T-helper 9 cell (primary cell): ENCODE measurements around the gene YPEL1.
A peak's percentile ranks its signal among the peaks of the same experiment; 100 is the strongest.
"Not testable (repeated sequence)": the region's sequence is repeated elsewhere in the genome, so short reads cannot be mapped to it uniquely, and the experiment has no call there.

Experiments
- DNase-seq: peaks from one replicate; pipeline ENCODE4 v3.0.0-alpha.2; 2020

Gene YPEL1

DNA sequence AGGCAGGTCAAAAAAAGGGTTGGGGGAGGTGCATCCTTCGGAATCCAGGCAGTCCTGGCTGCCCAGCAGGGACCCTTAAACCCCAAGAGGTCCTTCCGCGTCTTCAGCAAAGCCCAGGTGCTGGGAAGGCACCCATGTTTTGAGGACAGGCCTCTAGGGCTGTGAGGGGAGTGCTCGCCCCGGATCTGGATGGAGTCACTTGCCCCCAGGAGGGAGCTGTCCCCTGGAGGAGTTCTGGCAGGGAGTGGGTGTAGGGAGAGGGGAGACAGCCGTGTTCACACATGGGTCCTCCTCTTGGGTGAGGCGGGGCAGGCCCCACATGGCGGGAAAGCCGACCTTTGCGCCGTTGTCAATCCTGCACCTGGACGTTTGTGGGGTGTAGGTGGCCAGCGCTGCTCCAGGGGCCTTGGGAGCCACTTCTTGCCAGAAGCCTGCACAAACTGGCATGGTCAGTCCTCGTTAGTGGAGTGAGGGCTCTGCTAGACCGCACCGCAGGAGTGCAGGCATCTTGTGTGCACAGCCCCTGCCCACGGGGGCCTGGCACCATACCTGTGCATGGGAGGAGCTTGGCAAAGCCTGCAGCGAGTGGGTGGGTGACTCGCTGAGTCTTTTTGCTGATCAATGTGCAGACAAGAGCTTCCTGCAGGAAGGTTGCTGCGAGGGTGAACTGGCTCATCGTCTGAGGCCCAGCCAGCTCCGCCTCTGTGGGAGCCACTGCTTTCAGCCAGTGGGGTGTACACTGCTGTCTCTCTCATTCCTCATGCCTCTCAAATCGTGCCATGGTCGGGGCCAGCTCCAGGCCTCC is 53.8 kb downstream of the YPEL1 start:
- DNase-seq, result no peak

DNA sequence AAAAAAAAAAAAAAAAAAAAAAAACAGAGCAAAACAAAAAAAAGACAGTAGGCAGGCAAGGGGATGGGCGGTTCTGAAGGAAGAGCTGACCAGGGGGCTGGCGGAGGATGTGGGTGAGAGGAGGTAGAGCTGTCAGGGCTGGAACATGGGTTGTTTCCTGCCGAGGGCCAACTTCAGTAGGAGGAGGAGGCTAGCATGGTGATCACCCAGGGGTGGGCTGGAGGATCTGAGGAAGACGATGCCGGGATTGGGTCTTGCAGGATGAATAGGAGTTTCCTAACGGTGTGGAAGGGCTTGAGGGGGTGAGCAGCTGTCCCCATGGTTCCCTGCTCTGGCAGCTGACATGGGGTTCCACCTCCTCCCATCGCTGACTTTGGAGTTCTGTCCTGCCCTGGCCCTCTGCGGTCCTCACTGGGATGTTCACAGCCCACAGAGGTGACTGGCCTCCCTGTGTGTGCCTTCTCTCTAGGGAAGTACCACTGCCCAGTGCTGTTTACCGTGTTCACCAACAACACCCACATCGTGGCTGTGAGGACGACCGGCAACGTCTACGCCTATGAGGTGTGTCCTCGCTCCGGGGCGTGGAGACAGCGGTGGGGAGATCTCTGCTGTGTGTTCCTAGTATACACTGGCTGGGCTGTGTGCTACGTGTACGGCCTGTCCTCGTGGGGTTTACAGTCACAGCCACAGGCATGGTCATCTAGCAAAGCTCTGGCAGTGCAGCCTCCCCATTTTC is 54.6 kb downstream of the YPEL1 start:
- DNase-seq, result no peak

DNA sequence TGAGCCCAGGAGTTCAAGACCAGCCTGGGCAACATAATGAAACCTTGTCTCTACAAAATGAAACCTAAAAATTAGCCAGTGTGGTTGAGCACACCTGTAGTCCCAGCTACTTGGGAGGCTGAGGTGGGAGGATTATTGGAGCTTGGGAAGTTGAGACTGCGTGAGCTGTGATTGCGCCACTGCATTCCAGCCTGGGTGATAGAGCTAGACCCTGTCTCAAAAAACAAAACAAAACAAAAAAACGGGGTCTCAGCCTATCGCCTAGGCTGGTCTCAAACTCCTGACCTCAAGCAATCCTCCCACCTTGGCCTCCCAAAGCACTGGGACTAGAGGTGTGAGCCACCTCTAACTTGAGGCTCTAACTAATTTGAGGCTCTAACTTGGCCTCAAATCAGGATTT is 56.2 kb downstream of the YPEL1 start:
- DNase-seq, result no peak

DNA sequence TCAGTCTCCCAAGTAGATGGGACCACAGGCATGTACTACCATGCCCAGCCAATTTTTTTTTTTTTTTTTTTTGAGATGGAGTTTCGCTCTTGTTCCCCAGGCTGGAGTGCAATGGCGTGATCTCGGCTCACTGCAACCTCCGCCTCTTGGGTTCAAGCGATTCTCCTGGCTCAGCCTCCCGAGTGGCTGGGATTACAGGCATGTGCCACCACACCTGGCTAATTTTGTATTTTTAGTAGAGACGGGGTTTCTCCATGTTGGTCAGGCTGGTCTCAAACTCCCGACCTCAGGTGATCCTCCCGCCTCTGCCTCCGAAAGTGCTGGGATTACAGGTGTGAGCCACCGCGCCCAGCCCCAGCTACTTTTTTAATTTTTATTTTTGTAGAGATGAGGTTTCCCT is 56.8 kb downstream of the YPEL1 start:
- not testable (repeated sequence) for DNase-seq

DNA sequence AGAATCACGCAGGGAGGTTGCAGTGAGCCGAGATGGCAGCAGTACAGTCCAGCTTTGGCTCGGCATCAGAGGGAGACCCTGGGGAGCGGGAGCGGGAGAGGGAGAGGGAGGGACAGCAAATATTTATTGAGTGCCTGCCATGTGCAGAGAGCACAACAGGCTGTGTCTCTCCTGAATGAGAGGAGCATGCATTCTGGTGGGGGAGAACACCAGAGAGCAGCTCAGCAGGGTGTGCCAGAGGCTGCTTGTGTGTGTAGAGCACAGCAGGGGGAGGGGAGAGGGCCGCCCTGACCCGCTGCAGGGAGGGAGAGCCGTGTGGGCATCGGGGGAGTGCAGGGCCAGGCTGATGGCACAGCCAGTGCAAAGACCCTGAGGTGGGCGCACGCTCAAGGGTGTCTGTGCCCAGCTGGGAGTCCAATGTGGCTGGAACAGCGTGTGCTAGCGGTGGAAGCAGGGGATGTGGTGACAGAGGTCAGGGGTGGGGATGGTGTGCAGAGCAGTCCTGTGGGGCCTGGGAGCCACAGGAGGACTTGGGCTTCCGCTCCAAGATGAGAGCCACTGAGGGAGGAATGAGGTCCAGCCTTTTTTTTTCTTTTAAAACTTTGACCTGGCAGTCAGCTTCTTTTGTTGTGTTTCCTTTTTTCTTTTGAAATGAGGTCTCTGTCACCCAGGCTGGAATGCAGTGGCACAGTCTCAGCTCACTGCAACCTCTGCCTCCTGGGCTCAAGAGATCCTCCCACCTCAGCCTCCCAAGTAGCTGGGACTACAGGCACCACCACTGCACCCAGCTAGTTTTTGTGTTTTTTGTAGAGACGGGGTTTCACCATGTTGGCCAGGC is 57.8 kb downstream of the YPEL1 start:
- no peak for DNase-seq

DNA sequence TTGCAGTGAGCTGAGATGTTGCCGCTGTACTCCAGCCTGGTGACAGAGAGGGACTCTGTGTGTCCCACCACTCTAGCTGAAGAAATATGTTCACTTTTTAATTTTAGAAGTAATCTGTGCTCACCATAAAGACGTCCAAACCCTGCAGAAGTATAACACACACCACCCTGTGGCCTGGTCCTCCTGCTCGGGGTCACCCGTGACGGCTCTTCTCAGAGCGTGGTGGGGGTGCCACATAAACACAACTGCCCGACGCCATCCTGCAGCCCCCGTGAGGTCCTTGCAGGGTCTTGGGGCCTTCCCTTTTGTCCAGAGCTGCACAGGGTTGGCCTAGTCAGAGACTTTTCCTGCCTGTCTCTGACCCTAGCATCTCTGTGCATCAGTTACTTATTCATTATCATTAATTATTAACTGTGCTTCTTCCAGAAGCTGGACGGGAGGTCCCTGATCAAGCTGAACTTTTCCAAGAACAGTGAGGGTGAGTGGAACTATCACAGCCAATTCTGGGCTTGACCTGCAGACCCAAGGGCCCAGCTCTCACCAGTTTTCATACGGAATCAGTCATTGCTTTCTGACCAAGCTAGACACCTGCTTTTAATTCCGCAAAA is 60.9 kb downstream of the YPEL1 start:
- DNase-seq, result no peak

DNA sequence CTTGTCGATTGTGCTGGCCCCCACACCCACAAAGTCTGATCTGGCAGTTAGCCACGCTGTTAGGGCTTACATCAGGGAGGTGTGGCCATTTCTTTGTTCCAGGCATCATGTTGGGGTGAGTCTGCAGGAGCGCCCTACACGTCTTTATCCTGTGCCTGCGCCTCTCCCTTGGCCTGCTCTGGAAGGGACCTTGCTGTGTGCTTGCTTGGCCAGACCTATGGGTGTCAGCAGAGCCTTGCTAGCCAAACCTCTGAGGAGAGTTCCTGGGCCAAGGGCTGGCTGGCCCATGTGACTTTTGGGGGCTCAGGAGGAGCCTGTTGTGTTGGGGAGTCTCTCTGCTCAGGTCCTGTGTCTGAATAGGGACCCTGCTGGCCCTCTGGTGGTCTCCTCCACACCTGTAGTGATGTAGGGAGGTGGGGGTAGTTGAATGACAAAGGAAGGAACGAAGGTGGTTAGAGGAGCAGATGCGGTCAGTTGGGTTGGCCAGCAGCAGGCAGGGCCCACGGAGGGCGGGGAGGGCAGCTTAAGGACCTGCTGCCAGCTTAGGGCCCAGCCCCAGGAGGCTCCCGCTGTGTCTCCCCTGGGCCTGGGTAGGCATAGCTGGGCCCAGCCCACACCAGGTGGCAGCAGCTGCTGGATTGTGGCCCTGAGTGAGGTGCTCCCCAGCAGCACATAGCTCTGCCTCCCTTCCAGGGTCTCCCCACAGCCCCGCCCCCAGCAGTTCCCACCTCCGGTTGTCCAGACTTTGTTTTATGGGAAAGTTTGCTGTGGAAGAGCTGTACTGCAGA is 61.9 kb downstream of the YPEL1 start:
- no peak for DNase-seq

DNA sequence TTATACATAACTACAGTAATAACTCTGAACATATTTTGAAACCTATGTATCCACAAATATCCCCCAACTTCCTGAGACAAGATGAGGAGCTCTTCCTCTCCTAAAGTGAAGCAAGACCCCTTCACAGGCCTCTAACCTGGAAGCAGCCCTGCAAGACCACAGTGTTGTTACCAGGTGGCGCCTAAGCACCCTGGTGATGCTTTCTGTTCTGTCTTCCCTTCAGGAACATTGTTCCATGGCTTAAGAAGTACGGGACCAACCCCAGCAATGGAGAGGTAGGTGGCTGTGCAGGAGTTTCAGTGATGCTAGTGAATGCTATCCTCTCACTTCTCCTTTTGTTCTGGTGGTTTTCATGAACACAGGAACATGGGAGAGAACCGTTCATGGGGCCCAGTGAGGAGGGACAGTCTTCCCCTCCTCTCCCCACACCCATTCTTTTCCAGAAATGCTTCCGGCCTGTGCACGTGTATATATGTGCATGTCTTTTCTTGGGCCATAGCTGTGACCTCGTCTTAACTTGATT is 63.4 kb downstream of the YPEL1 start:
- no peak for DNase-seq

DNA sequence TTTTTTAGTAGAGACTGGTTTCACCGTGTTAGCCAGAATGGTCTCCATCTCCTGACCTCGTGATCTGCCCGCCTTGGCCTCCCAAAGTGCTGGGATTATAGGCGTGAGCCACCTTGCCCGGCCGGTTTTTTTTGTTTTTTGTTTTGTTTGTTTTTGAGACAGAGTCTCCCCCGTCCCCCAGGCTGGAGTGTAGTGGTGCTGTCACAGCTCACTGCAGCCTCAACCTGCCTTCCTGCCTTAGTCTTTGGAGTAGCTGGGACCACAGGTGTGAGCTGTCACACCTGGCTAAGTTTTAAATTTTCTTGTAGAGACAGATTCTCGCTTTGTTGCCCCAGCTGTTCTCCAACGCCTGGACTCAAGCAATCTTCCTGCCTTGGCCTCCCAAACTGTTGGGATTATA is 66.6 kb downstream of the YPEL1 start:
- no peak for DNase-seq

DNA sequence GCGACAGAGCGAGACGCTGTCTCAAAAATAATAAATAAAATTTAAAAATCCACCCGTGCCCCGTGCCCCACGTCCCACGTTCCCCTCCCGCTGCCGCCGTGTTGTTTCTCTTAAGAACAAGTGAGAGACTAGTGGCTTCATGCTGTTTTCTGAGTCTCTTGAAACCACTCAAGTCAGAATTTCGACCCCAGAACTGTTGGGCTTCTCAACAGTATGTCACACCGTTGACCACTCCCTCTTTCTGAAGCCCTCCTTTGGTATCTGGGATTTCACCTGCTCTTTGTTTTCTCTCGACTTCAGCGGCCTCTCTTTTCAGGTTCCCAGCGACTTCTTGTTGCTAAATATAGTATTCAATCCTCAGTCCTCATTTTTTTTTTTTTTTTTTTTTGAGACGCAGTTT is 68.8 kb downstream of the YPEL1 start:
- no peak for DNase-seq

DNA sequence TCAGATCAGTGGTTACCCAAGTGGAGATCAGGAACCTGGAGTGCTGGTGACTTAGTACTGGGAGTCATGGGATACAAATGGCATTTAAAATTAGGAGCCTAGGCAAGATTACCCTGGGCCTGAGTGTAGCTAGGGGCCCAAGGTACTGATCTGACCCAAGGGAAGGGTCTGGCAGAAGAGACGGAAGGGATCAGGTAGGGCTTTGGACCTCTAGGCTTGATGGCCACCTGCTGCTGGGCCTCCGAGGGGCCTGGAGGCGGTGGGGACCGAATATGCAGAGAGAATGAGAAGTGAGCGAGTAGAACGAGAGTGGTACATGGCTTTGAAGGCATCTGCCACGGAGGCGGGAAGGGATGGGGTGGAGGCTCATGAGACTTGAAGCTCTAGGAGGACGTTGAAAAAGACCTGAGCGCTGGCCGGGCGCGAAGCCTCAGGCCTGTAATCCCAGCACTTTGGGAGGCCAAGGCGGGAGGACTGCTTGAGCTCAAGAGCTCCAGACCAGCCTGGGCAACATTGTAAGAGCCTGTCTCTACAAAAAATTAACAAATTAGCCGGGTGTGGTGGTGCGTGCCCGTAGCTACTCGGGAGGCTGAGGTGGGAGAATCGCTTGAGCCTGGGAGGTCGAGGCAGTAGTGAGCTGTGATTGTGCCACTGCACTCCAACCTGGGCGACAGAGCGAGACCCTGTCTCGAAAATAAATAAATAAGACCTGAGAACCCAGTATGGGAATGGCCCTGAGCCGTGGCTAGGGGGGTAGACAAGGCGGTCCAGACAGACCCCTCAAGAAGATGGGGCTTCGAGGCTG is 70.3 kb downstream of the YPEL1 start:
- DNase-seq, result no peak

DNA sequence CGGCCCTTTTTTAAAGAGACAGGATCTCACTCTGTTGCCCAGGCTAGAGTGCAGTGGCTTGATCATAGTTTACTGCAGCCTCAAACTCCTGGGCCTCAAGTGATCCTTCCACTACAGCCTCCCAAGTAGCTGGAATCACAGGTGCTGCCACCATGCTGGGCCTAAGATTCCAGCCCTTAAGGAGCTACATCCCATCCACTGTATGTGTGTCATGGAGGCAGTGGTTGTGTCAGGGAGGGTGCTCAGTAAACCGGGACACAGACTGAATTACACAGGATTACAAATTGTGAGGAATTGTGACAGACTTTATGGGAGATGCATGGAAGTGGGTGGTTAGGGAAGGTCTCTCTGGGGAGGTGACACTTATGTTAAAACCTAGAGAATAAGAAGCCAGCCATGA is 71.9 kb downstream of the YPEL1 start:
- DNase-seq, result no peak

DNA sequence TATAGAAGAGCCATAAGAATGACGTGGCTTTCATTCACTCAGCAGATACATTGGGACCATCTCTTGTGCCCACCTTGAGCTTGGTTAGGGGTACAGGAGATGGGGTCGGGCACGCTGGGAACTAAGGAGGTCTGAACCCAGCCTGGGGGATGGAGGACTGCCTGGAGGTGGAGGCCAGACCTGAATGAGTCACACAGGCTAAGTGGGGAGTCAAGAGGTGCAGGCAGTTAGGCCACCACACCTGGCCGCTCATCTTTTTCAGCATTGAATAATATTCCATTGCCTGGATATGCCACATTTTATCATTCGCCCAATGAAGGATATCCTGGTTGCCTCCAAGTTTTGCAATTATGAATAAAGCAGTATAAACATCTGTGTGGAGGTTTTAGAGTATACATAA is 73.6 kb downstream of the YPEL1 start:
- no peak for DNase-seq

DNA sequence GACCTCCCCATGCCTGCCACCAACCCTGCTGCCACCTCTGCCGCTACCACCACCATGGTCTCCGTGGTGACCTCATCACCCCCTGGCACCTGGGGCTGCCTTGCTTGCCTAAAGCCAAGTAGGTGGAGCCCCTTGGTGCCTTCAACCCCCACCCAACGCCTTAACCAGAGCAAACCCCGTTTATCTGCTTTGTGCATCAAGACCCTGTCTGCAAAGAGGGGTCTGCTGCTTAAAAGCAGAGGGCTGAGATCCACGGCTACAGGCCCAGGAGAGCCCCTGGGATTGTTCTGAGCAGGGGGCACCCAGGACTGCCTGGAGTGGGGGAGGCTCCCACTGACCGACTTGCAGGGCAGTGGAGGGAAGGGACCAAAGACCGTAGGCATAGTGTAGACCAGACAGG is 74.7 kb downstream of the YPEL1 start:
- DNase-seq, result no peak

DNA sequence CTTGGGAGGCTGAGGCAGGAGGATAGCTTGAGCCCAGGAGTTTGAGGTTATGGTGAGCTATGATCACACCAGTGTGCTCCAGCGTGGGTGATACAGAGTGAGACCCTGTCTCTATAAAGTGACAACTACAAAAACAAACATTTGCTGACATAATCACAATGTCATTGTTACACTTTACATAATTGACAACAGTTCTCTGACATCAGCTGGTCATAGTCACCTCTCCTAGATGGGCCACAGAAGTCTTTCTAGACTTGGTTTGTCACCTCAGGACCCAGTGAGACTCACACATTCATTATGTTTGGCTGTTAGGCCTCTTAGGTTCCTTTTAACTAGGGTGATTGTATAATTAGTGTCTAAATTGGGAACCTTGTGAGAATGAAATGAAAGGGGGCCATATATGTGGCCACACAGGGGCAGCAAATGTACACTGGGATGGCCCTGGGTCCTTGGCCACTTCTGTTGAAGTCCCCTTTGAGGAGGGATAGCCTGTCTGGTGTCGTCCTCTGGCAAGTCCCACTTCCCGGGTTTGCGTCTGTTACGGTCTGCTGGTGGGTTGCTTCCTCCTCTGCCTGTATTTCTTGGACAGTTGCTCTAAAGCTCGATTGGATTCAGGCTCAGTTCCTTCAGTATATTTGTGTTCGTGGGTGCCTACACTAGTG is 75.6 kb downstream of the YPEL1 start:
- DNase-seq, result no peak

DNA sequence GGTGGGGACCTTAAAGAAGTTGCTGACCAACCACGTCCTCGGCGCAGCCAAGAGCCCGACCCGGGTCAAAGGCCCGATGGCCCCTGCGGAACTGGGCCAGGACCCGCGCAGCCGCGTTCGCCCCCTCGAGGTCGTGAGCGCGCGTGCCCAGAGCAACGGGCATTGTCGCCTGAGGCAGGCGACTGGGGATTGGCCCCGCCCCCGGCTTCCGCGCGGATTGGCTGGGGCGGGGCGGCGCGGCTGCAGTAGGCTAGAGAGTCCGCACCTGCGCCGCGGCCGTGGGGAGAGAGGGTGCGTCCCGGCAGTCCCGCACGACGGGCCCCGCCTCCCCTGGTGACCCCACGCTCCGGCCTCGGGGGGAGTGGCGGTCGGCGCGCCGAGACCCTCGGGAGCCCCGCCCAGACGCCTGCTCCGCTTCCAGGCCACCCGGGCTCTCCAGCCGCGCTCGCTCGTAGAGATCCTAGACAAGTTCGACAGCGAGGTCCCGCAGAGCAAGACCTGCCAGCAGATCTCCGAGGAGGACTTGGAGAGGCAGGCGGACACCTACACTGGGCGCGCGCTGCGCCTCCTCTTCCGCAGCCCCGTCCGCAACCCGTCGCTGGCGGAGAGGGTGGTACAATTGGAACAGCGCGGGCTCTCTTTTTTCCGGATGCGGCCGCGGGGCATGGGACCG is 78.1 kb downstream of the YPEL1 start:
- peak; percentile 76 for DNase-seq

DNA sequence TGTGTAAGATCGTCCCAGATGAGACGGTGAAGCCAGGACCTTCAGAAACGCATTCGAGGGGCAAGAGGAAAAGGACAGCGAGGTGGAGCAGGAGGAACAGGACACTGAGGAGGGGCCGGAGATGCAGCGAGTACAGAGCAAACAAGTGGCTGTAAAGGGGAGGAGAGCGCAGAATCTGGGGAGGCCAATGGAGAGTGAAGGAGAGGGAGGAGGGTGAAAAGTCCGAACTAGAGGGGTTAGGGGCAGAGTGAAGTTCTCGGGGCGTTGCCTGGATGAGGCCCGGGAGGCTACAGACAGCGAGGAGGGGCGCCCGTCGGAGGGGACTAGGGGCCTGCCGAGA is 78.6 kb downstream of the YPEL1 start:
- no peak for DNase-seq

DNA sequence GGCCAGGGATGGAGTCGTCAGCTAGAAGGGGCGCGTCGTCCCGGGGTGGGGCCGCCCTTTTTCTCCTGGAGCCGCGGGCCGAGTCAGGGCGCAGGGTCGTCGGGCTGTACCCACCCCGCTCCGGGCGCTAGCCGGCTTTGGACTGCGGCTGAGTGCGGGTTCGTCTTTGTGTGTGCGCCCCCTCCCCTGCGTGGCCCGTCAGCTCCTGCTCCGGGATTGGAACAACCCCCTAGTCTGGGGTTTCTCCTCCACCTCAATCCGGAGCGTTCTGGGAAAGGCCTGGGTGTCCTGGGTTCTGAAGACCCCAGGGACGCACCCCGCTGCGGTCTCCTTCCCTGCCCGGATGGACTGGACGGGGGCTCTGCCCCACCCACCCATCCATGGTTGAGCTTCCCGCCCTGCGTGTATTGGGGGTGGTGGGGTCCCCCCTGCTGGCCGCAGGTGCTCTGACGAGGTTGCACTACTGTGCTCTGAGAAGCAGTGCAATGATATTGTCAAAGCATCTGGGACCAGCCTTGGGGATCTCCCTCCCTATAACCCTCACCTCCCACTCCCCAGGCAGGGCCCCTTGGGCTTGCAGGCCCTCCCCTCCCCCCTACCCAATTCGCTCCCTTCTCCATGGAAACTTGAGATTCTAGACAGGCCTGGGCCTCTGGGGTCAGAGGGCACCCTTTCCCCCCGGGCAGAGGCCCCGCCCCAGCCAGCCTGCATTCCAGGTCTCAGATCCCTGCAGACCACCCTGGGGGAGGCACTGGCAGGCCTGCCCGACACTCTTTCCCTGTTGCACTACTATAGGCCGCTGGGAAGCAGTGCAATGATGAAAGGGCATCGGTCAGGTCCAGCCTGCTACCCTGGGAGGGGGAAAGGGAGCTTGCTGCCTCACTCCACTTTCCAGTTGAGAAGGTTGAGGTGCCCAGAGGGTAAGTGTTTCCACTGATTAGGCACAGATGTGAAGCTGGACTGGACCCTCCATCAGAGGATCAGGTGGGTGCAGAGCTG is 82.7 kb downstream of the YPEL1 start:
- no peak for DNase-seq
